ENCODE measurements around the gene ACO2. TPM values are rescaled to one million over a fixed set of nuclear protein-coding genes. Genes with fewer than 3 reads are reported as not detected.

Gene ACO2
- total RNA-seq (2022) (105 and 109 TPM in 2 replicates), Bru-seq, nascent RNA (percentile 72 among the genes with signal in this experiment), BruChase-seq, experiment 1, labeled RNA remaining after a 6-hour chase (percentile 74 among the genes with signal in this experiment), BruChase-seq, experiment 2, labeled RNA remaining after a 2-hour chase (percentile 69 among the genes with signal in this experiment)
- long read RNA-seq, transcript ACO2-201 (18 exons, 2,741 nt): major isoform, 291 of 381 reads
- long read RNA-seq, partial matches to known transcripts: 37 of 381 reads
- long read RNA-seq, other reads (novel, unspliced or antisense): 53 of 381 reads

- Mint-ChIP-seq H3K4me1 (ENCODE audit: insufficient read depth, unreplicated experiment) (peaks cover 33% of the 10 kb centered on the region), H3K36me3 (ENCODE audit: insufficient read depth, unreplicated experiment) (peaks cover 53% of the 10 kb centered on the region), H3K27ac (ENCODE audit: low read depth, unreplicated experiment) (peak within 1 kb of the TSS; percentile 100), H3K9me3 (ENCODE audit: unreplicated experiment) (no peaks in the 10 kb centered on the region), H3K4me3 (ENCODE audit: unreplicated experiment) (peak within 1 kb of the TSS; percentile 96), H3K27me3 (ENCODE audit: insufficient read depth, unreplicated experiment) (no peaks in the 10 kb centered on the region)
- BruUV-seq (replicated peaks): no TSS peak
- CTCF ChIA-PET: interaction anchor here (0.5 to 3.5 kb wide), 8 partner anchors 18 to 188 kb away, joined by 3 to 14 read pairs (median 4); partner anchors contain the start of gene POLR3H
- POLR2A ChIA-PET: interaction anchor here (0.7 to 5.9 kb wide), 35 partner anchors 8 to 612 kb away, joined by 3 to 302 read pairs (median 5); partner anchors contain the start of genes EP300, PMM1, POLR3H and RANGAP1
- DNase-seq (ENCODE audit: unreplicated experiment): peak; percentile 98
- intact Hi-C loops (cut with micrococcal nuclease): no loop called here
- TF ChIP-seq CTCF (IDR thresholded peaks at IDR 0.05; ENCODE audit: unreplicated experiment): no peak
Measured at GRCh38 chr22:41468381-41469217, at the start of gene ACO2, which contains the start of gene PHF5A. TSS of gene ACO2 (plus strand) at chr22:41469117. CDS start at chr22:41469147, 30 bp downstream. TSS of gene PHF5A (minus strand) at chr22:41468692. CDS start at chr22:41468653, 39 bp downstream.

DNA sequence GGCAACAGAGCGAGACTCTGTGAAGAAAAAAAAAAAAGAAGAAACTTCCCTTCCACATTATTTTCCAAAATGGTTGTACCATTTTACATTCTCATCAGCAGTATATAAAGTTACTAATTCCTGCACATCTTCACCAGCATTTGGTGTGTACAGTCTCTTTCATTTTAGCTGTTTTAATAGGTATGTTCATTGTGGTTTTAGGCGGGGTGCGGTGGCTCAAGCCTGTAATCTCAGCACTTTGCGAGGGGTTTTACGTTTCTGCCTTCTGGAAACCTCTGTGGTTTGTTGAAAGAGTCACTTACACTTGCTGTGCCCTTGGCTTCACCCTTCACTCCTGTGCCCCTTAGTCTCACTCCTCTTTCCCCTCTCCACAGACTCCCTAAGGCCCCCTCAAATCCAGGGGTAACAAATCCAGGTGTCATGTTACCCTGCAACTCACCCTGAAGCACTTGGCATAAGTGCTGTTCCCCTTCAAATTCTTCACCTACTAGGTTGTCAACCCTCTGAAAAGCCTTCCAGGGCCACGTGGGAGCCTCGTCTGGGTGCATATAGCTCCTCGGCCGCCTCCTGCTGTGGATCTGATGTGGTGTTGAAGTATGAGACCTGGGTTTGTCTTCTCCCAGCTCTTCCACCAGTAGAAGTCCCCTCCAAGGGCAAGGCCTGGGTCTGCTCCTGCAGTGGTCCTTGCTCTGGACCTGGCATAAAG lies 43.1 kb upstream of the ACO2 start:
- POLR2A ChIA-PET: interaction anchor here (0.6 to 1.1 kb wide), 2 partner anchors 39 to 44 kb away, joined by 3 read pairs; partner anchors contain the start of gene TEF
- TF ChIP-seq CTCF (IDR thresholded peaks at IDR 0.05; ENCODE audit: unreplicated experiment): no peak
- no peak overlapping the region for H3K4me3 Mint-ChIP-seq (ENCODE audit: unreplicated experiment)
- CTCF ChIA-PET: interaction anchor here (0.6 to 1.1 kb wide), 5 partner anchors 9 to 112 kb away, joined by 3 read pairs; no protein-coding TSS in a partner anchor
- no peaks in the 10 kb centered on the region for H3K27me3 Mint-ChIP-seq (ENCODE audit: insufficient read depth, unreplicated experiment)
- H3K9me3 Mint-ChIP-seq (ENCODE audit: unreplicated experiment): no peaks in the 10 kb centered on the region
- H3K36me3 Mint-ChIP-seq (ENCODE audit: insufficient read depth, unreplicated experiment): peaks cover 50% of the 10 kb centered on the region
- peaks cover 6% of the 10 kb centered on the region for H3K4me1 Mint-ChIP-seq (ENCODE audit: insufficient read depth, unreplicated experiment)
- no TSS peak for BruUV-seq (replicated peaks)
- intact Hi-C loops (cut with micrococcal nuclease): no loop called here
- no peak overlapping the region for H3K27ac Mint-ChIP-seq (ENCODE audit: low read depth, unreplicated experiment)
- DNase-seq (ENCODE audit: unreplicated experiment): no peak

- Mint-ChIP-seq H3K36me3 (ENCODE audit: insufficient read depth, unreplicated experiment) (peaks cover 59% of the 10 kb centered on the region), H3K4me3 (ENCODE audit: unreplicated experiment) (no peak overlapping the region), H3K27me3 (ENCODE audit: insufficient read depth, unreplicated experiment) (no peaks in the 10 kb centered on the region), H3K9me3 (ENCODE audit: unreplicated experiment) (no peaks in the 10 kb centered on the region), H3K4me1 (ENCODE audit: insufficient read depth, unreplicated experiment) (peaks cover 6% of the 10 kb centered on the region), H3K27ac (ENCODE audit: low read depth, unreplicated experiment) (no peak overlapping the region)
- BruUV-seq (replicated peaks): no TSS peak
- intact Hi-C loops (cut with micrococcal nuclease): no loop called here
- ChIA-PET CTCF (interaction anchor here (1.3 kb wide), 1 partner anchor 13 kb away, joined by 3 read pairs; no protein-coding TSS in a partner anchor), POLR2A (interaction anchor here (0.8 kb wide), 1 partner anchor 15 kb away, joined by 3 read pairs; no protein-coding TSS in a partner anchor)
- TF ChIP-seq CTCF (IDR thresholded peaks at IDR 0.05; ENCODE audit: unreplicated experiment): no peak
- DNase-seq (ENCODE audit: unreplicated experiment): peak; percentile 22
Measured at GRCh38 chr22:41429232-41429950, 39.5 kb upstream of the ACO2 start.

All from MCF 10A (cell line).